ENCODE data around the gene ARHGAP1. TPM values are rescaled to one million over a fixed set of nuclear protein-coding genes. Genes with fewer than 3 reads are reported as not detected.

ARHGAP1 gene
- total and polyA plus RNA-seq, 2 of the 4 experiments (the other 2 are of a cell fraction): 46.6 to 78.8 TPM

- H2AK5ac ChIP-seq (ENCODE audit: low read depth, low read length): no peak overlapping the region
- no peak overlapping the region for H2BK15ac ChIP-seq (ENCODE audit: low read depth, low read length)
- H3K36me3 ChIP-seq (ENCODE audit: control insufficient read depth, insufficient read depth, low read length): peaks cover 7% of the 10 kb centered on the region
- no peak for TF ChIP-seq POLR2A (IDR thresholded peaks at IDR 0.05; ENCODE audit: low read depth, low read length)
- no peak for TF ChIP-seq CEBPB (IDR thresholded peaks at IDR 0.05; ENCODE audit: low read depth, low read length)
- TF ChIP-seq CHD1 (IDR thresholded peaks at IDR 0.05; ENCODE audit: low read depth, low read length): no peak
- TF ChIP-seq MAFK (IDR thresholded peaks at IDR 0.05; ENCODE audit: low read depth, low read length): no peak
- TF ChIP-seq RAD21 (IDR thresholded peaks at IDR 0.05; ENCODE audit: low read length): no peak
- no peak for TF ChIP-seq NFE2L2 (IDR thresholded peaks at IDR 0.05; ENCODE audit: low read depth, low read length)
- TF ChIP-seq CTCF (conservative IDR thresholded peaks at IDR 0.05; ENCODE audit: low read depth, low read length): no peak
- no peak for TF ChIP-seq RFX5 (IDR thresholded peaks at IDR 0.05; ENCODE audit: low read depth, low read length)
- TF ChIP-seq MAZ (IDR thresholded peaks at IDR 0.05; ENCODE audit: borderline replicate concordance, low read depth, low read length): no peak
- TF ChIP-seq ELK1 (IDR thresholded peaks at IDR 0.05; ENCODE audit: borderline replicate concordance, low read depth, low read length): no peak
- TF ChIP-seq BHLHE40 (IDR thresholded peaks at IDR 0.05; ENCODE audit: low read depth, low read length): no peak
- no peak for TF ChIP-seq USF2 (IDR thresholded peaks at IDR 0.05; ENCODE audit: low read depth, low read length)
- no peak for TF ChIP-seq MXI1 (IDR thresholded peaks at IDR 0.05; ENCODE audit: borderline replicate concordance, low read depth, low read length)
- TF ChIP-seq FOS (IDR thresholded peaks at IDR 0.05; ENCODE audit: low read depth, low read length): no peak
- TF ChIP-seq SMC3 (IDR thresholded peaks at IDR 0.05; ENCODE audit: low read depth, low read length): no peak
- no peak for TF ChIP-seq RCOR1 (IDR thresholded peaks at IDR 0.05; ENCODE audit: insufficient replicate concordance, low read length)
- POLR2A ChIA-PET (ENCODE audit: unreplicated experiment): no interaction called here
- H3K4me2 ChIP-seq (ENCODE audit: low read depth, low read length): no peak overlapping the region
- no peak overlapping the region for H4K91ac ChIP-seq (ENCODE audit: insufficient read depth, low read depth, low read length)
- H3K9me1 ChIP-seq (ENCODE audit: insufficient read depth, low read length): no peaks in the 10 kb centered on the region
- H3K79me1 ChIP-seq (ENCODE audit: low read depth in 1 of 2, low read length in 2 of 2): peaks cover 29 to 46% of the 10 kb centered on the region in 2 experiments
- WGBS, 2 experiments (ENCODE audit: extremely low coverage in 2 of 2, insufficient read length in 1 of 2): no CpG with 5 or more reads among the region's 6 CpGs
- in situ Hi-C loops (cut with MboI; ENCODE audit: low sequenced_read_pairs): no loop called here
- H3K4ac ChIP-seq (ENCODE audit: low read depth, low read length): no peak overlapping the region
- ATAC-seq (ENCODE audit: low read depth) (no peak), DNase-seq (no peak)
- H3K23ac ChIP-seq (ENCODE audit: low read depth, low read length): no peak overlapping the region
- peaks cover 2% of the 10 kb centered on the region; the same call in 1 of the 2 replicates for H3K9me3 ChIP-seq (ENCODE audit: control insufficient read depth, insufficient read depth, low read length)
- H2BK5ac ChIP-seq (ENCODE audit: low read depth, low read length, poor library complexity, severe bottlenecking): no peak overlapping the region
- no peak overlapping the region for H2AFZ ChIP-seq (replicated peaks; ENCODE audit: low read length, poor library complexity)
- H3K14ac ChIP-seq (replicated peaks; ENCODE audit: low read depth, low read length): no peak overlapping the region
- H4K8ac ChIP-seq (ENCODE audit: low read depth in 2 of 2, low read length in 2 of 2): no peak overlapping the region
- CTCF ChIA-PET: no interaction called here
- H3K9ac ChIP-seq (ENCODE audit: low read depth, low read length): no peak overlapping the region
- H3K56ac ChIP-seq (ENCODE audit: extremely low read depth, insufficient read depth, low read length): no peak overlapping the region
- H3K4me3 ChIP-seq (ENCODE audit: insufficient read depth, low read depth, low read length): no peak overlapping the region
- H3K27me3 ChIP-seq (ENCODE audit: control insufficient read depth, insufficient read depth, low read length): no peaks in the 10 kb centered on the region
- no peak overlapping the region for H4K5ac ChIP-seq (ENCODE audit: low read depth, low read length)
- peaks cover 3% of the 10 kb centered on the region for H3K4me1 ChIP-seq (ENCODE audit: control insufficient read depth, insufficient read depth, low read length)
- dilution Hi-C loops (cut with HindIII; ENCODE audit: low sequenced_read_pairs, unreplicated experiment): no loop called here
- BruUV-seq (replicated peaks): no TSS peak
- H2BK120ac ChIP-seq (ENCODE audit: low read depth, low read length): no peak overlapping the region
- H3K27ac ChIP-seq (ENCODE audit: insufficient read depth, low read length): no peak overlapping the region
- no peak overlapping the region for H2BK20ac ChIP-seq (ENCODE audit: low read depth, low read length)
- H3K18ac ChIP-seq (ENCODE audit: low read depth, low read length): no peak overlapping the region
- no peaks in the 10 kb centered on the region for H4K20me1 ChIP-seq (ENCODE audit: insufficient read depth, low read length)
- H2AK9ac ChIP-seq (replicated peaks; ENCODE audit: low read depth, low read length, poor library complexity): no peak overlapping the region
- intact Hi-C loops (cut with micrococcal nuclease): no loop called here
These were observed 60.2 kb downstream of the ARHGAP1 start for GRCh38 chr11:46640036-46640788.
